Activated CD4-positive, alpha-beta T cell treated with anti-CD3 and anti-CD28 coated beads, Interleukin-2, amount 10 ng/mL, durations not matched to agents 24 days and 14 days (primary cell): ENCODE results near the gene PDHB. TPM values are rescaled to one million over a fixed set of nuclear protein-coding genes. Genes with fewer than 3 reads are reported as not detected.
A peak's percentile ranks its signal among the peaks of the same experiment; 100 is the strongest.

Experiments
- DNase-seq: peaks from one replicate; pipeline ENCODE4 v3.0.0; 2022
- H3K27ac Mint-ChIP-seq: one replicate; pipeline ENCODE4 v1.8.0; 2022; ENCODE audit warnings: mild to moderate bottlenecking, mixed read lengths
- H3K27me3 Mint-ChIP-seq: one replicate; pipeline ENCODE4 v1.8.0; 2022; ENCODE audit warnings: mixed read lengths
- H3K36me3 Mint-ChIP-seq: one replicate; pipeline ENCODE4 v1.8.0; 2022; ENCODE audit warnings: low read depth, mild to moderate bottlenecking, mixed read lengths
- H3K4me1 Mint-ChIP-seq: one replicate; pipeline ENCODE4 v1.8.0; 2021; ENCODE audit warnings: mixed read lengths
- H3K4me3 Mint-ChIP-seq: one replicate; pipeline ENCODE4 v1.8.0; 2022; ENCODE audit warnings: mild to moderate bottlenecking, moderate library complexity, mixed read lengths
- H3K9me3 Mint-ChIP-seq: one replicate; pipeline ENCODE4 v1.8.0; 2021; ENCODE audit warnings: mixed read lengths
- intact Hi-C: fragments of 100-400 bp; cut with micrococcal nuclease; formaldehyde crosslinking; loops from one replicate; pipeline ENCODE4 v1.15.1; 2023
- total RNA-seq: library from RNA; stranded (reverse); gene quantifications from 2 replicates; pipeline ENCODE4 v1.2.3, GENCODE V29; 2022

Gene PDHB
- 68.0 and 69.3 TPM in 2 replicates for total RNA-seq

DNA sequence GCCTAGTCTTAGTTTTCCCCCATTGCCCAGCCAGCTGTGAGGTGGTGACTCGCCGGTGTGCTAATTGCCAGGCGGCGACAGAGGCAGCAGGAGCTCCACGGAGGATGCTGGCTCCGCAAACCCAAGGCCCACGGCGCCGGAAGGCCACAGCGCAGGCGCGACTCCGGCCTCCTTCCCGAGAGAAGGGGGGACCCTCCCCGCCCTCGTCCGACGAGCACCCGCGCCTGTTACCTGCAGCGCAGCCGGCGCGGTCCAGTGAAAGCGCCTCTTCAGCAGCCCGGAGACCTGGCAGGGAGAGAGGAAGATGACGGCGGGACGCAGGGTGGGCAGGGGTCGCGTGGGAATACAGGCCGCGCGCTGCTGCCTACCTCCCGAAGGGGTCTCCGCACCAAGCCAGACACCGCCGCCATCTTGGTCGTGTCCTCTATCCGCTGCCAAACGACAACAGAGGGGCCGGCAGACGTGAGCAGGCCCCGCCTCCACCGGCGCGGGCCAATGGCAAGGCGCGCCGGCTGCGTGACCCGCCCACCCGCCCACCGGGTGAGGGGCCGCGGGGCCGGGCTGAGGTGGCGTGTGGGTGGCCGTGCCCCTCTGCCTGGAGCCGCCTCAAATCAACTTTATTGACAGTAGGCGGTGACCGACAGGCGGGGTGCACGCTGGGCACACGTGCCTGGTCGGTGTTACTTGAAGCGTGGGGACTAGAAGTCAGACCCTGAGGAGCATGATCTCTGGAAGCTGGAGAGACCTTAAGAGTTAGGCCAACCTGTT, at the start of gene PDHB:
PDHB (minus strand) TSS at position 433 of the 768 bp plus-strand sequence; CDS start at position 410, 23 bp downstream.
- DNase-seq: peak; percentile 97
- peaks cover 11% of the 10 kb centered on the region for H3K27me3 Mint-ChIP-seq
- no peaks in the 10 kb centered on the region for H3K9me3 Mint-ChIP-seq
- H3K4me3 Mint-ChIP-seq: peak within 1 kb of the TSS; percentile 92
- H3K27ac Mint-ChIP-seq: peak within 1 kb of the TSS; percentile 93
- peaks cover 24% of the 10 kb centered on the region for H3K36me3 Mint-ChIP-seq
- H3K4me1 Mint-ChIP-seq: peaks cover 18% of the 10 kb centered on the region
- intact Hi-C loops: loop anchor here (1.0 to 5.0 kb wide), 6 partner anchors 30 to 127 kb away; partner anchors contain the start of genes HTD2 and RPP14

DNA sequence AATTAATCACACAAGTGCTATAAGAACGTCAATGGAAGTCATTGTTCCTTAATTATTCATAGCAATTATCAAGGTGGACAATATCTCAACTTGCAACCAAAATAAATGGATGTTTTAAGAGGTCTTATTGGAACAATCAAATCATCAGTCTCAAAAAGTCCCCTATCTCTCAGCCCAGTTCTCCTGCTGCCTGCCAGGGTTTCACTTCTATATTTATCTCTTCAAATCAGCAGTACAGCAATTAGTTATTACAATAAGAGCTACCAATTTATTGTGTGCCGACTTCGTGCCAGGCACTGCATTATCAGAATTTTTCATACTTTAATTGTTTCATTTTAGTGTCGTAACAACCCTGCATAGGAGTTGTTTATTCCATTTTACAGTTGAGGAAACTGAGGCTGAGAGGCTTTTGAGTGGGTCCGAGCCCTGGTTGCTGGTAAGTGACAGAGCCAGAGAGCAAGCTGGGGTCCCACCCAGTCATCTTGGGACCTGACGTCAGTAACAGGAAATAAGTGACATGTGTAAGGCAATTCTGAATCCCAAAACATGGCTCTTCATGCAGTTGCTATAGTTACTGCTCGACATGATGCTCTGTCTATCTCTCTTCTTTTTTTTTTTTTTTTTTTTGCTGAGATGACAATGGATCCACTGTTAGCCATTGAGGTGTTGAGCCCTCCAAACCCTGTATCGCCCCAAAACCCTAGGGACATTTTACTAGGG, 49.4 kb upstream of the PDHB start:
- no peak for DNase-seq
- no peaks in the 10 kb centered on the region for H3K36me3 Mint-ChIP-seq
- H3K4me3 Mint-ChIP-seq: no peak overlapping the region
- H3K27ac Mint-ChIP-seq: no peak overlapping the region
- peaks cover 4% of the 10 kb centered on the region for H3K4me1 Mint-ChIP-seq
- H3K9me3 Mint-ChIP-seq: no peaks in the 10 kb centered on the region
- H3K27me3 Mint-ChIP-seq: peaks cover 64% of the 10 kb centered on the region
- intact Hi-C loops: no loop called here

GRCh38 chr3:58480309-58480708, 46.7 kb upstream of the PDHB start:
- DNase-seq: no peak
- intact Hi-C loops: no loop called here
- Mint-ChIP-seq H3K4me1 (peaks cover 4% of the 10 kb centered on the region), H3K27ac (no peak overlapping the region), H3K36me3 (no peaks in the 10 kb centered on the region), H3K4me3 (no peak overlapping the region), H3K9me3 (no peaks in the 10 kb centered on the region), H3K27me3 (peaks cover 46% of the 10 kb centered on the region)

GRCh38 chr3:58478781-58479180, 45.1 kb upstream of the PDHB start:
- H3K27me3 Mint-ChIP-seq: peaks cover 38% of the 10 kb centered on the region
- intact Hi-C loops: no loop called here
- no peak for DNase-seq
- H3K9me3 Mint-ChIP-seq: no peaks in the 10 kb centered on the region
- no peak overlapping the region for H3K27ac Mint-ChIP-seq
- H3K36me3 Mint-ChIP-seq: no peaks in the 10 kb centered on the region
- no peak overlapping the region for H3K4me3 Mint-ChIP-seq
- H3K4me1 Mint-ChIP-seq: peaks cover 19% of the 10 kb centered on the region

GRCh38 chr3:58474967-58475578, 41.4 kb upstream of the PDHB start:
- no peak overlapping the region for H3K4me3 Mint-ChIP-seq
- H3K4me1 Mint-ChIP-seq: peaks cover 43% of the 10 kb centered on the region
- intact Hi-C loops: loop anchor here (5.0 kb wide), 1 partner anchor 153 kb away; no protein-coding TSS in a partner anchor
- no peaks in the 10 kb centered on the region for H3K9me3 Mint-ChIP-seq
- peaks cover 21% of the 10 kb centered on the region for H3K27me3 Mint-ChIP-seq
- no peak overlapping the region for H3K27ac Mint-ChIP-seq
- H3K36me3 Mint-ChIP-seq: no peaks in the 10 kb centered on the region
- no peak for DNase-seq

DNA sequence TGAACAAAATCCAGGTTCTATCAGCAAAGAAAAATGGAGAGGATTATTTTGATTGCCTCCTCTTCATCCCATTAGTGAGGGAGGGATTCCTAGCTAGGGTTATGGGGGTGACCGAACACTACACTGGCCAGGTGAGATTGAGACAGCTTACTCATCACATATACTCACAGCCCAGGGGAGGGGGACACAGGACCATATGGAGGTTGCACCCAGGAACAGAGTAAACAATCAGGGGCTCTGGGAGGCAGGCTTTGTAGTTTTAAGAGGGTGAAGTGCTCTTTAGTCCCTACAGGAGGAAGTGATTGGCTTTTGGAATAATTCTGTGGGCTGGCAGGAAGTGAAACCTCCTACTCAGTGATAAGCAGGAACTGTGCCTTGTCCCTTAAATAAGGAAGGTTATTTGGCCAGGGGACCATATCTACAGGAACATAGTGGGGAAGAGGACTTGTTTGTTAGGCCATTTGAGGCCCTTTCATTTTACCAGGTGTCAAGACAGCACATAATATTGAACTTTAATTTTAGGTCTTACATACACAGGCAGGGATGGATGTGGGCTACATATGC, 40.8 kb upstream of the PDHB start:
- Mint-ChIP-seq H3K27ac (no peak overlapping the region), H3K36me3 (no peaks in the 10 kb centered on the region), H3K4me1 (peaks cover 45% of the 10 kb centered on the region), H3K4me3 (no peak overlapping the region), H3K9me3 (no peaks in the 10 kb centered on the region), H3K27me3 (peaks cover 17% of the 10 kb centered on the region)
- DNase-seq: no peak
- intact Hi-C loops: loop anchor here (5.0 kb wide), 1 partner anchor 152 kb away; no protein-coding TSS in a partner anchor

DNA sequence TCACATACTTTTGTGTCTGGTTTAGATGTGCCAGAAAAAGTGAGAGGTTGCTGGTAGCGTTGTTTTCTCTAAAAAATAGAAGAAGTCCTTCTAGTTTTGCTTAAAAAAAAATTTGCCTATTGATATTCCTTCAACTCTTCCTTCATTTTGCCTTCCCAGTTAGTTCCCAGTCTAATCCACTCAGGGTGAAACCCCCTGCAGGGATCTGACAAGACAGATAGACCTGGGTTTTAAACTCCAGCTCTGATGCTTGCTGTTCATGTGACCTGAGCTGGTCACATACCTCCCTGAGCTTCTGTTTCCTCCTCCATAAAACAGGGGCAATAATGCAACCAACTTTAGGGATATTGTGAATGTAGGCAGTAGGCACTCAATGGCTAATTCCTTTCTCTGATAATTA, 39.6 kb upstream of the PDHB start:
- no peak overlapping the region for H3K27ac Mint-ChIP-seq
- no peaks in the 10 kb centered on the region for H3K9me3 Mint-ChIP-seq
- intact Hi-C loops: loop anchor here (5.0 kb wide), 1 partner anchor 151 kb away; no protein-coding TSS in a partner anchor
- peaks cover 8% of the 10 kb centered on the region for H3K27me3 Mint-ChIP-seq
- DNase-seq: no peak
- no peaks in the 10 kb centered on the region for H3K36me3 Mint-ChIP-seq
- no peak overlapping the region for H3K4me3 Mint-ChIP-seq
- peaks cover 45% of the 10 kb centered on the region for H3K4me1 Mint-ChIP-seq

DNA sequence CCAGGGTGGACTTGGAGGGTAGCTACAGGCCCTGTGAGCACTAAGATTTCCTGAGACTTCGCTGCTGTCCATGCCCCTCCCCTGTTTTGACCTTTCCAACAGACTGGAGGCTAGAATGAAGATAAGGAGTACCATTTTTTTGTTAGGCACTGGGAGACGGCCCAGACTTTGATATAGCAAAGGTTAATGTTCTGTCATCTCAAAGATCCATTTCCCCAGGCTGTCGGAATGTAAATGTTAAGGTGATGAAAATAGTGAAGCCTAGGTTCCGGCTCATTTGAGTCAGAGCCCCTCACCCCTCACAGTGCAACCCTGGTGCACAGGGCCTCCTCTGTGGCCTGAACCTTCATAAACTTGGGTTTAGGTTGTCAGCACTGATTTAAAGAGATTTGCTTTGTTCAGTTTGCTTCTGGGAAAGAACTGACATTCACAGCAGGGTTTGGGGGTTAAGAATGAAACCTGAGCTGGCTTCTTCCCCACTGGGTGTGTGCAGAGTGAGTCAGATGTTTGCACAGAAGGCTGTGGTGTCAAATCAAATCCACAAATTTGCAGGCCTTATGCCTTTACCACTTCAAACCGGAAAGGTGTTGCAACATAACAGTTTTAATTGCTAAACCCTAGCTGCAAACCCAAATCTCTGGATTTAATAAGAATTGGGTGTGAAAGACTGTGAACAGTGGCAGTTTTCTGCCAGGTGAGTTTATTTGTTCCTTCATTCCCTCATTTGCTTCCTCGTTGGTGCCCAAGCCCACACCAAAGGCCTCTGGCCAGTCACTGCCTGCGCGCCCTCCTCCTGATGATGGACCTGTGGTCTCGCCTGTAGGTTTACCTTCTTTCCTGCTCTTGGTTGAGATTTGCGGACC, 37.6 kb upstream of the PDHB start:
- Mint-ChIP-seq H3K9me3 (no peaks in the 10 kb centered on the region), H3K4me1 (peaks cover 45% of the 10 kb centered on the region), H3K27me3 (peaks cover 2% of the 10 kb centered on the region), H3K36me3 (no peaks in the 10 kb centered on the region), H3K4me3 (peak overlapping the region; percentile 46), H3K27ac (peak overlapping the region; percentile 62)
- peak; percentile 88 for DNase-seq
- intact Hi-C loops: loop anchor here (1.0 to 5.0 kb wide), 5 partner anchors 8 to 165 kb away; partner anchors contain the start of genes HTD2, PDHB and RPP14

- Mint-ChIP-seq H3K4me1 (peaks cover 47% of the 10 kb centered on the region), H3K27ac (peak overlapping the region; percentile 62), H3K9me3 (no peaks in the 10 kb centered on the region), H3K4me3 (peak overlapping the region; percentile 42), H3K36me3 (no peaks in the 10 kb centered on the region), H3K27me3 (peaks cover 4% of the 10 kb centered on the region)
- intact Hi-C loops: loop anchor here (1.0 to 5.0 kb wide), 5 partner anchors 7 to 164 kb away; partner anchors contain the start of genes HTD2, PDHB and RPP14
- no peak for DNase-seq
Measured at GRCh38 chr3:58470363-58471024, 36.9 kb upstream of the PDHB start.

DNA sequence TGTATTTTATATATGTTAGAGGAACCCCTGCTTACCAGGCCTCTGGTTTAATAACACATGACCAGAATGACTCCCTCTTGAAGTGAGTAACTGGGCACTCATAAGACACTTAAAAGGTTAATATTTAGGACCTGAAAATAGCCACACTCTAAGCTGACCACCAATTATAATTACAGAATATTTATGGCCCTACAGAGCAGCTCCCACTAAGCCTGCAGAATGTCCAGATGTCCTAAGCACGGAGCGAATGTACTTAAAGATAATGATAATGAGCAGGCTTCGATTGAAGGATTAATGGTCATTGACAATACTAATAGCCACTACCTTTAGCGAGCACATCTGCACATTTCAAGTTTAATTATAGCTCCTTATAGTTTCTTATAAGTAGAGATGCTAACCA, 35.5 kb upstream of the PDHB start:
- no peaks in the 10 kb centered on the region for H3K9me3 Mint-ChIP-seq
- no peak overlapping the region for H3K27ac Mint-ChIP-seq
- intact Hi-C loops: no loop called here
- H3K4me1 Mint-ChIP-seq: peaks cover 36% of the 10 kb centered on the region
- DNase-seq: no peak
- H3K4me3 Mint-ChIP-seq: no peak overlapping the region
- no peaks in the 10 kb centered on the region for H3K36me3 Mint-ChIP-seq
- H3K27me3 Mint-ChIP-seq: peaks cover 4% of the 10 kb centered on the region

- Mint-ChIP-seq H3K4me1 (peaks cover 30% of the 10 kb centered on the region), H3K27me3 (peaks cover 4% of the 10 kb centered on the region), H3K27ac (no peak overlapping the region), H3K4me3 (no peak overlapping the region), H3K9me3 (no peaks in the 10 kb centered on the region), H3K36me3 (no peaks in the 10 kb centered on the region)
- DNase-seq: no peak
- intact Hi-C loops: no loop called here
Measured at GRCh38 chr3:58466899-58467563, 33.4 kb upstream of the PDHB start.

GRCh38 chr3:58464866-58465265, 31.2 kb upstream of the PDHB start:
- H3K9me3 Mint-ChIP-seq: no peaks in the 10 kb centered on the region
- H3K4me1 Mint-ChIP-seq: peaks cover 13% of the 10 kb centered on the region
- peaks cover 6% of the 10 kb centered on the region for H3K27me3 Mint-ChIP-seq
- H3K27ac Mint-ChIP-seq: no peak overlapping the region
- DNase-seq: no peak
- intact Hi-C loops: no loop called here
- no peaks in the 10 kb centered on the region for H3K36me3 Mint-ChIP-seq
- no peak overlapping the region for H3K4me3 Mint-ChIP-seq
